Measurements from ENCODE around the gene KSR2.

Gene KSR2

GRCh38 chr12:117421987-117422386 lies 546.8 kb downstream of the KSR2 start:
- Histone ChIP-seq H3K4me2 (ENCODE audit: low read length, poor library complexity, severe bottlenecking) (no peak overlapping the region), H2BK15ac (ENCODE audit: low read depth, poor library complexity, severe bottlenecking) (no peak overlapping the region), H3K36me3 (ENCODE audit: control insufficient read depth in 1 of 2, insufficient read depth in 2 of 2, low read depth in 1 of 2, low read length in 2 of 2) (no peaks in the 10 kb centered on the region), H2BK120ac (ENCODE audit: low read depth, low read length) (no peak overlapping the region), H3K4ac (ENCODE audit: low read depth in 1 of 2, low read length in 2 of 2) (no peak overlapping the region), H3K14ac (ENCODE audit: low read length in 2 of 2) (no peak overlapping the region), H3K9me3 (ENCODE audit: control insufficient read depth, low read length) (no peaks in the 10 kb centered on the region), H2BK12ac (ENCODE audit: low read length in 2 of 2) (no peak overlapping the region), H3K79me1 (replicated peaks; ENCODE audit: low read length, poor library complexity, severe bottlenecking) (no peaks in the 10 kb centered on the region), H4K91ac (ENCODE audit: low read length) (no peak overlapping the region), H3K27me3 (ENCODE audit: control insufficient read depth in 1 of 2, insufficient read depth in 1 of 2, low read length in 2 of 2) (peaks cover 9 to 24% of the 10 kb centered on the region in 2 experiments), H2AFZ (ENCODE audit: low read depth, low read length) (no peak overlapping the region), H2AK5ac (ENCODE audit: low read length, severe bottlenecking) (no peak overlapping the region), H3K4me3 (ENCODE audit: insufficient read depth in 1 of 2, low read depth in 1 of 2, low read length in 2 of 2) (no peak overlapping the region), H4K8ac (ENCODE audit: low read length) (no peak overlapping the region), H3K18ac (ENCODE audit: low read depth in 1 of 2, low read length in 2 of 2) (no peak overlapping the region), H2BK5ac (ENCODE audit: low read depth, low read length, poor library complexity, severe bottlenecking) (no peak overlapping the region), H3K9ac (ENCODE audit: low read length) (no peak overlapping the region), H3K27ac (ENCODE audit: low read length, poor library complexity, severe bottlenecking) (no peak overlapping the region), H3K4me1 (ENCODE audit: control insufficient read depth, insufficient read depth, low read depth, low read length) (no peaks in the 10 kb centered on the region), H3K23ac (ENCODE audit: low read length in 2 of 2) (no peak overlapping the region)
- no peak for DNase-seq
- WGBS, result 87% methylated on average over 2 of the region's 2 CpGs

- no peak overlapping the region for H2AFZ ChIP-seq (ENCODE audit: low read depth, low read length)
- H3K9ac ChIP-seq (ENCODE audit: low read length), result no peak overlapping the region
- no peak overlapping the region for H2BK15ac ChIP-seq (ENCODE audit: low read depth, poor library complexity, severe bottlenecking)
- H3K4ac ChIP-seq (ENCODE audit: low read depth in 1 of 2, low read length in 2 of 2), result no peak overlapping the region
- no peaks in the 10 kb centered on the region for H3K9me3 ChIP-seq (ENCODE audit: control insufficient read depth, low read length)
- 67% methylated on average over 2 of the region's 4 CpGs for WGBS
- no peaks in the 10 kb centered on the region for H3K79me1 ChIP-seq (replicated peaks; ENCODE audit: low read length, poor library complexity, severe bottlenecking)
- no peaks in the 10 kb centered on the region for H3K4me1 ChIP-seq (ENCODE audit: control insufficient read depth, insufficient read depth, low read depth, low read length)
- peaks cover 9 to 31% of the 10 kb centered on the region in 2 experiments for H3K27me3 ChIP-seq (ENCODE audit: control insufficient read depth in 1 of 2, insufficient read depth in 1 of 2, low read length in 2 of 2)
- no peak overlapping the region for H2BK120ac ChIP-seq (ENCODE audit: low read depth, low read length)
- no peak overlapping the region for H2BK12ac ChIP-seq (ENCODE audit: low read length in 2 of 2)
- H3K18ac ChIP-seq (ENCODE audit: low read depth in 1 of 2, low read length in 2 of 2), result no peak overlapping the region
- no peak for DNase-seq
- no peak overlapping the region for H4K91ac ChIP-seq (ENCODE audit: low read length)
- H3K4me2 ChIP-seq (ENCODE audit: low read length, poor library complexity, severe bottlenecking), result no peak overlapping the region
- no peak overlapping the region for H4K8ac ChIP-seq (ENCODE audit: low read length)
- H3K27ac ChIP-seq (ENCODE audit: low read length, poor library complexity, severe bottlenecking), result no peak overlapping the region
- H2BK5ac ChIP-seq (ENCODE audit: low read depth, low read length, poor library complexity, severe bottlenecking), result no peak overlapping the region
- H2AK5ac ChIP-seq (ENCODE audit: low read length, severe bottlenecking), result no peak overlapping the region
- no peak overlapping the region for H3K4me3 ChIP-seq (ENCODE audit: insufficient read depth in 1 of 2, low read depth in 1 of 2, low read length in 2 of 2)
- no peak overlapping the region for H3K23ac ChIP-seq (ENCODE audit: low read length in 2 of 2)
- no peaks in the 10 kb centered on the region for H3K36me3 ChIP-seq (ENCODE audit: control insufficient read depth in 1 of 2, insufficient read depth in 2 of 2, low read depth in 1 of 2, low read length in 2 of 2)
- no peak overlapping the region for H3K14ac ChIP-seq (ENCODE audit: low read length in 2 of 2)
Observed at GRCh38 chr12:117421068-117421752, 547.6 kb downstream of the KSR2 start.

- 16% methylated on average over 1 of the region's 1 CpG for WGBS
- Histone ChIP-seq H3K79me1 (replicated peaks; ENCODE audit: low read length, poor library complexity, severe bottlenecking) (no peaks in the 10 kb centered on the region), H3K4me3 (ENCODE audit: insufficient read depth in 1 of 2, low read depth in 1 of 2, low read length in 2 of 2) (no peak overlapping the region), H3K27ac (ENCODE audit: low read length, poor library complexity, severe bottlenecking) (no peak overlapping the region), H4K91ac (ENCODE audit: low read length) (no peak overlapping the region), H3K9me3 (ENCODE audit: control insufficient read depth, low read length) (no peaks in the 10 kb centered on the region), H3K23ac (ENCODE audit: low read length in 2 of 2) (no peak overlapping the region), H3K14ac (ENCODE audit: low read length in 2 of 2) (no peak overlapping the region), H2BK5ac (ENCODE audit: low read depth, low read length, poor library complexity, severe bottlenecking) (no peak overlapping the region), H3K9ac (ENCODE audit: low read length) (no peak overlapping the region), H3K36me3 (ENCODE audit: control insufficient read depth in 1 of 2, insufficient read depth in 2 of 2, low read depth in 1 of 2, low read length in 2 of 2) (no peaks in the 10 kb centered on the region), H2AFZ (ENCODE audit: low read depth, low read length) (no peak overlapping the region), H3K18ac (ENCODE audit: low read depth in 1 of 2, low read length in 2 of 2) (no peak overlapping the region), H2BK120ac (ENCODE audit: low read depth, low read length) (no peak overlapping the region), H2BK12ac (ENCODE audit: low read length in 2 of 2) (no peak overlapping the region), H2BK15ac (ENCODE audit: low read depth, poor library complexity, severe bottlenecking) (no peak overlapping the region), H3K27me3 (ENCODE audit: control insufficient read depth in 1 of 2, insufficient read depth in 1 of 2, low read length in 2 of 2) (peaks cover 9 to 47% of the 10 kb centered on the region in 2 experiments), H3K4me2 (ENCODE audit: low read length, poor library complexity, severe bottlenecking) (no peak overlapping the region), H3K4ac (ENCODE audit: low read depth in 1 of 2, low read length in 2 of 2) (no peak overlapping the region), H3K4me1 (ENCODE audit: control insufficient read depth, insufficient read depth, low read depth, low read length) (no peaks in the 10 kb centered on the region), H4K8ac (ENCODE audit: low read length) (no peak overlapping the region), H2AK5ac (ENCODE audit: low read length, severe bottlenecking) (no peak overlapping the region)
- no peak for DNase-seq
Observed at GRCh38 chr12:117417004-117417403, 551.8 kb downstream of the KSR2 start.

- Histone ChIP-seq H3K18ac (ENCODE audit: low read depth in 1 of 2, low read length in 2 of 2) (no peak overlapping the region), H3K14ac (ENCODE audit: low read length in 2 of 2) (no peak overlapping the region), H2AFZ (ENCODE audit: low read depth, low read length) (no peak overlapping the region), H3K36me3 (ENCODE audit: control insufficient read depth in 1 of 2, insufficient read depth in 2 of 2, low read depth in 1 of 2, low read length in 2 of 2) (no peaks in the 10 kb centered on the region), H3K4ac (ENCODE audit: low read depth in 1 of 2, low read length in 2 of 2) (no peak overlapping the region), H2BK5ac (ENCODE audit: low read depth, low read length, poor library complexity, severe bottlenecking) (no peak overlapping the region), H4K8ac (ENCODE audit: low read length) (no peak overlapping the region), H2BK12ac (ENCODE audit: low read length in 2 of 2) (no peak overlapping the region), H3K9me3 (ENCODE audit: control insufficient read depth, low read length) (no peaks in the 10 kb centered on the region), H3K4me1 (ENCODE audit: control insufficient read depth, insufficient read depth, low read depth, low read length) (peaks cover 6% of the 10 kb centered on the region), H3K4me3 (ENCODE audit: insufficient read depth in 1 of 2, low read depth in 1 of 2, low read length in 2 of 2) (no peak overlapping the region), H3K27ac (ENCODE audit: low read length, poor library complexity, severe bottlenecking) (no peak overlapping the region), H3K27me3 (ENCODE audit: control insufficient read depth in 1 of 2, insufficient read depth in 1 of 2, low read length in 2 of 2) (peaks cover 0 to 31% of the 10 kb centered on the region in 2 experiments), H3K79me1 (replicated peaks; ENCODE audit: low read length, poor library complexity, severe bottlenecking) (no peaks in the 10 kb centered on the region), H2BK15ac (ENCODE audit: low read depth, poor library complexity, severe bottlenecking) (no peak overlapping the region), H2AK5ac (ENCODE audit: low read length, severe bottlenecking) (no peak overlapping the region), H4K91ac (ENCODE audit: low read length) (no peak overlapping the region), H3K9ac (ENCODE audit: low read length) (no peak overlapping the region), H2BK120ac (ENCODE audit: low read depth, low read length) (no peak overlapping the region), H3K4me2 (ENCODE audit: low read length, poor library complexity, severe bottlenecking) (no peak overlapping the region), H3K23ac (ENCODE audit: low read length in 2 of 2) (no peak overlapping the region)
- 68% methylated on average over 7 of the region's 11 CpGs for WGBS
- no peak for DNase-seq
Observed at GRCh38 chr12:117412465-117413188, 556.2 kb downstream of the KSR2 start.

Measured in mesenchymal stem cell (in vitro differentiated cells and primary cell).